GM19025 (cell line): Measurements from ENCODE around the gene ITGA7.

Source experiments
- ATAC-seq: cut with Tn5 transposase; IDR thresholded peaks from one replicate; pipeline ENCODE4 v1.9.1; 2021; ENCODE audit warnings: mild to moderate bottlenecking, low read depth, moderate library complexity; ENCODE audit not compliant: unreplicated experiment

ITGA7 gene

DNA sequence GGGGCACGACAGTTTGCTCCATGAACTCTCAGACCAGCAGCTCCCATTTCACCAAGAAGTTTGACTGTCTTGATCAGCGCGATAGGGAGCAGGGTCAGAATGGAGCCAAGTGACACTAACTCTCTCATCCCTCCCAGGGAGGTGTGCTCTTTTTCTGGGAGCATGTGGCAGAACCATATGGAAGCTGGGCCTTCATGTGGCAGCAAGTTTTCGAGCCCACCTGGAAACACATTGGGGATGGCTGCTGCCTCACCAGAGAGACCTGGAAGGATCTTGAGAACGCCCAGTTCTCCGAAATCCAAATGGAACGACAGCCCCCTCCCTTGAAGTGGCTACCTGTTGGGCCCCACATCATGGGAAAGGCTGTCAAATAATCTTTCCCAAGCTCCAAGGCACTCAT lies 24.0 kb downstream of the ITGA7 start:
- ATAC-seq, result no peak

DNA sequence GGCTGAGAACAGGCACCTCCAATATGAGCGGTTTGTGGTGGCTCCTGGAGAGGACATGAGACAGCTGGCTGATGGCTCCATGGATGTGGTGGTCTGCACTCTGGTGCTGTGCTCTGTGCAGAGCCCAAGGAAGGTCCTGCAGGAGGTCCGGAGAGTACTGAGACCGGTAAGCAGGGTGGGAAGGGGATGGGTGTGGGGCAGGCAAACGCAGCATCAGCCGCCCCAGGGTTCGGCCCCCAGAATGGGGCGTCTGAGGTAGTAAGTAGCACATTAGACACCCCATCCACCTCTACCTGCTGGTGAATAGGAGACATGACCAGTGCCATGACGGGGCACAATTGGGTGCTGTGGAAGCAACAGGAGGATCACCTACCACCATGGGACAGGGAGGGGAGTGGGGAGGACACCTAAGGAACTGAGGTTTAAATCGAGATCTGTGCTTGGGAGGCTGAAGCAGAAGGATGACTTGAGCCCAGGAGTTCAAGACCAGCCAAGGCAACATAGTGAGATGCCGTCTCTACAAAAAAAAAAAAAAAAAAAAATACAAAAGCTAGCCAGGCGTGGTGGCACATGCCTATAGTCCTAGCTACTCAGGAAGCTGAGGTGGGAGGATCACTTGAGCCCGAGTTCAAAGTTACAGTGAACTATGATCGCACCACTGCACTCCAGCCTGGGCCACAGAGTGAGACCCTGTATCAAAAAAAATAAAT lies 25.5 kb downstream of the ITGA7 start:
- no peak for ATAC-seq

DNA sequence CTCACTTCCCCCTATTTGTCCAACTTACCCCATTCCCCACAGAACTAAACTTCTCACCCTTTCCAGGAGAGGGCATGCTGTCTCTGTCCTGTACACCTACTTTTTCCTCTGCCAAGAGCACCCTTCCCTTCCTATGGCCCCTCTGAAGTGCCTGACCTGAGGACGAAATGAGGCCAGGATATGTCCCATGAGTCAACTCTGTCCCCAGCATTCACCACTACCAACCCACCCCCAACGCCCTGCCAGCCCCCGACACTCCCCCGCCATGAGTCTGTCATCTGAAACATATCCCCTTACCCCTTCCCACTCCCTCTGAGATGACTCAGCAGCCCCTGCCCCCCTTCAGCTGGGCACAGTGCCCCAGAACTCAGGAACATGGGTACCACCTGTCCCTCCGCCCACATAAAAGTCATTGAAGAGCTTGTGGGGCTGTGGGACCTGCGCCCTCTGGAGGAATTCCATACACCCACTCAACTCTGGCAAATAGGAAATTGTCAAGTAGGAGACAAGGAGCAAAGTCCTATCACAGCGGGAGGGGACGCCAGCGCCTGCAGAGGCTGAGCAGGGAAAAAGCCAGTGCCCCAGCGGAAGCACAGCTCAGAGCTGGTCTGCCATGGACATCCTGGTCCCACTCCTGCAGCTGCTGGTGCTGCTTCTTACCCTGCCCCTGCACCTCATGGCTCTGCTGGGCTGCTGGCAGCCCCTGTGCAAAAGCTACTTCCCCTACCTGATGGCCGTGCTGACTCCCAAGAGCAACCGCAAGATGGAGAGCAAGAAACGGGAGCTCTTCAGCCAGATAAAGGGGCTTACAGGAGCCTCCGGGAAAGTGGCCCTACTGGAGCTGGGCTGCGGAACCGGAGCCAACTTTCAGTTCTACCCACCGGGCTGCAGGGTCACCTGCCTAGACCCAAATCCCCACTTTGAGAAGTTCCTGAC lies 26.3 kb downstream of the ITGA7 start:
- no peak for ATAC-seq

GRCh38 chr12:55679691-55680090 lies 28.0 kb downstream of the ITGA7 start:
- ATAC-seq, result no peak

GRCh38 chr12:55676707-55677106 lies 31.0 kb downstream of the ITGA7 start:
- ATAC-seq, result no peak

GRCh38 chr12:55675666-55676065 lies 32.0 kb downstream of the ITGA7 start:
- ATAC-seq, result no peak

DNA sequence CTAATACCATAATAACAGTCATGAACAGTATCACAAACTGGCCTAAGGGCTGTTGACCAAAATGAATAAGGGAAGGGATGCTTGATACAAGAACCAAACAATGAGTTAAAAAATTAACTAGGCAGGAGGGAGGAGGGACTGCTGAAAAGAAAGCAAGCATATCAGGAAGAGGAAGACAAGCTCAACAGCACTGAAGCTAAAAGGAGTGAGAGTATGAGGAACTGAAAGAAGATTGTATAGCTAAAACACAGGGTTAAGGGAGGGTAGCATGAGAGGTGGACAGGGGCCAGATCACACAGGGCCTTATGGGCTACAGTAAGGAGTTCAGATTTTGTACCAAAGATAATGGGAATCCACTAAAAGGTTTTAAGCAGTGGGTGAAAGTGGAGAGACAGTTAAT lies 34.1 kb downstream of the ITGA7 start:
- peak; percentile 99 for ATAC-seq

GRCh38 chr12:55671746-55672145 lies 36.0 kb downstream of the ITGA7 start:
- no peak for ATAC-seq

GRCh38 chr12:55670276-55670675 lies 37.4 kb downstream of the ITGA7 start:
- ATAC-seq, result no peak

DNA sequence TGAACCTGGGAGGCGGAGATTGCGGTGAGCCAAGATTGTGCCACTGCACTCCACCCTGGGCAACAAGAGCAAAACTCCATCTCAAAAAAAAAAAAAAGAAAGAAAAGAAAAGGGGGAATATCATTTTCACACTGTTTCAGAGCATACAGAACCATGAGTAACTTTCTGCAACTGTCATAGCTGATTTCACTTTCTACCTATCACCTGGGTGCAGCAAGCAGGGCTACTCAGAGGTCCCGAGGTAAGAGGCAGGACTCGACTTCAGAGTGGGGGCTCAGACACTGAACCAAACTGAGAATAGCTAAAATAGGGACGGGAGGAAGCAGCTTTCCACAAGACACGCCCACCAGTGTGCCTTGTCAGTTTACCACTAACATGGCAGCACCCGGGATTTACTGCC lies 41.2 kb downstream of the ITGA7 start:
- no peak for ATAC-seq

- ATAC-seq, result no peak
Observed at GRCh38 chr12:55664826-55665225, 42.9 kb downstream of the ITGA7 start.

DNA sequence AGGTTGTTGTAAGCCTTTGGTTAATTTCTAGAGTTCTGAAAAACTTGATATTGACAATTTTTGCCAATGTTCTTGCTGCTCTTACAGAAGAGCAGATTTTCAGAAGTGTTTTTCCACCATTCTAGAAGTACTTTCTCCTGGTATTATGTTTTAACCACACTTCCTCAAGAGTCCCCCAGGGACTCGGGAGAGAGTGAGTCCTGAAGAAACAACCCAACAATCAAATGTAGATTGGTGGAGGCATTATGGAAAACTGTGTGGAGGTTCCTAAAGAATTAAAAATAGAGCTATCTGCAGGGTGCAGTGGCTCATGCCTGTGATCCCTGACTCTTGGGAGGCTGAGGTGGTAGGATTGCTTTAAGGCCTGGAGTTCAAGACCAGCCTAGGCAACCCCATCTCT lies 44.3 kb downstream of the ITGA7 start:
- ATAC-seq, result no peak

DNA sequence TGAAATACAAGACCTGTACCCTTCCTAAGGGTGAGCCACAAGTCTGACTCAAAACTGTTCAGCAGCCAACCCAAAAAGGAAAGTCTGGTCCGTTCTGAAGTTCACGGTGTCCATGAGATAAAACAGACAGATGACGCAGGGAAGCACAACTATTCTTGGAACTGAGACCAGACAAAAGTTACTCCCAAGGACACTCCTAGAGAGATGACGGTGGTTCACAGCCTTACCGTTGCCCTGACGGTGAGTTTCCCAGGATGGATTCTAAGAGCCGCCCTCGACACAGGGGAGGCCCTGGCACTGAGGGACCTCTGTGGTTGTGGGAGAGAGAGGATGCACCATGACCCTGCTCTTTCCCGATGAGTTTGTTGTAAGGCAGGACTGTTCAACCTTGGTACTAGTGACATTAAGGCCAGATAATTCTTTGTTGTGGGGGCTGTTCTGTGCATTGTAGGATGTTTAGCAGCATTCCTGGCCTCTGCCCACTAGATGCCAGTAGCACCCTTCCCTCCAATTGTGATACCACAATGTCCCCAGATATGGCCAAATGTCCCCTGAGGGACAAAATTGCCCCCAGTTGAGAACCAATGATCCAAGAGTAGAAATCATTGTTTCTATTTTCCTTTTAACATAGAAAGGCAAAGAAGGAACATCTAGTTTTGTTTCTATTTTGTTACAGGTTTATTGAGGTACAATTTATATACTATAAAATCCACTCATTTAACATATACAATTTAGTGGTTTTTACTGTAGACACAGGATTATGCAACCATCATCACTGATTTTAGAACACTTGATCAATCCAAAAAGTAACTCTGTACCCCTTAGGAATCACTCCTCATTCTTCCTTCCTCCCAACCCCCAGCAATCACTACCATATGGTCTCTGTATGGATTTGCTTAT lies 48.0 kb downstream of the ITGA7 start:
- ATAC-seq, result no peak

GRCh38 chr12:55658635-55659391 lies 48.9 kb downstream of the ITGA7 start:
- ATAC-seq, result no peak

DNA sequence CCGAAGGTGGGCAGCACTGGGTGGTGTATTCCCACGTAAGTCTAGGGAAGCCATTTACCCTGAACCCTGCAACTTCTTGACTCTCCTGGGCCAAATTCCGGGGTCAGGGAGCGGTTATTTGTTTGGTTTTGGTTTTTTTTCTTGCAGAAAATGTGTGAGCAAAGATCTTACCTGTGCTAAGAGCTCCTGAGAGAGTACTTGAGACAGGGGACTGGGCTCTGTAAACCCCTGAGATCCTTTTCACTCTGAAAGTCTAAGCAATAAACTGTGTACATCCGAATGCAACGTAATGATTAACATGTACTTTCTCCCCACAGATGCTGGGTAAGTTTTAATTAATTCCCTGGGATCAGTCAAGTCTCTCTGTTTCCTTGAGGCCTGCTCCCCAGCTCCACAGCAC lies 49.5 kb downstream of the ITGA7 start:
- ATAC-seq, result no peak

DNA sequence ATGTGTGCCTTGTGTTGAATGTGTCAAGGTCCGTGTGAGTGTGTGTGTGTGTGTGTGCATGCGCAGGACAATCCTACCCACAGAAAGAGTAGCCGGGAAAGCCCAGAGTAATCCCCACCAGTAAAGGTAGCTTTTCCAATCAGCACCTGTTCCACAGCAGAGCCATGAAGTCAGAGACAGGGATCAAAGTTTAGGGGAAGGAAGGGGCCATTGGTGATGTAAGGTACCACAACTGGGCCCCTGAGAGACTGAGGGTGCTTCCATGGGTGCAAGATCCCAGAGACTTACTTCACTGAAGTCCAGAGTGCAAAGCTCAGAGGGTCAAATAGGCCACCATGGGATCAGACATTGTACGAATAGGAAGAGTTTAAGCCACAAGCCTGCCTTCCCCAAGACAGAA lies 50.5 kb downstream of the ITGA7 start:
- ATAC-seq, result no peak

DNA sequence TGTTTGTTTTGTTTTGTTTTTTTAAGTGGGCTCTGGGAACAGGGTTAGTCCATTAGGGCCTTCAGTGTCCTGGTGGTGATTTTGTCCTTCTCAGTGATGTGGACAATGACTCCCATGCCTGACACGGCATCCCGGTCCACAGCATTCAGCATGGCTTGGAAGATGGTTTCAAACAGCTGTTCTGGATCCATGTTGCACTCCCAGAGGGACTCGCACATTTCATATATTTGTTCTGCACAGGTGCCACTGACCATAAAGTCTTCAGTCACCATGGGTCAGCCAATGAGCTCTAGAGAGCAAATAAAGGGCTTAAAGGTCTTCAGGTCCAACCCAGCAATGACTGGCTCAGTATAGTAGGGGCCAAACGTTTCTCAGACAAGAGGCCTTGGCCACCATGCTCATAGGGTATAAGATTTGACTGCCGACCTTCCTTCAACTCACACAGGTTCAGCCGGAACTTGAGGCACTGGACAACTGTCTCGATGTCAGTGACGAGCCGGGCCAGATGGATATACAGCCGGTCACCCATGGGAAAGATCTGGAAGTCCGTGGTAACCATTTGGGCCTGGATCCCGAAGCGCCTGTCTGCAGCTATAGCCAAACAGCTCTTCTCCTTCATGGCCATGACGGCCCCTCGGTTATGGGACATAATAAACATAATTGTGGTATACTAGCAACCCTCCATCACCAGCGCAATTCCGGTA lies 53.0 kb downstream of the ITGA7 start:
- ATAC-seq, result no peak

- ATAC-seq, result no peak
Observed at GRCh38 chr12:55653031-55653430, 54.7 kb downstream of the ITGA7 start.

- ATAC-seq, result no peak
Observed at GRCh38 chr12:55652352-55652751, 55.4 kb downstream of the ITGA7 start.

- ATAC-seq, result no peak
Observed at GRCh38 chr12:55651299-55651683, 56.4 kb downstream of the ITGA7 start.
